ENCODE results near the gene CARD9. TPM values are rescaled to one million over a fixed set of nuclear protein-coding genes. Genes with fewer than 3 reads are reported as not detected.

Gene CARD9
- total RNA-seq, 1 experiment from 2014 or later: 1.2 TPM

GRCh38 chr9:136398286-136398685, 24.8 kb upstream of the CARD9 start:
- H3K9me3 Mint-ChIP-seq (ENCODE audit: low read depth, unreplicated experiment): no peaks in the 10 kb centered on the region
- CTCF ChIA-PET: no interaction called here
- H3K4me3 Mint-ChIP-seq (ENCODE audit: low read depth, unreplicated experiment): no peak overlapping the region
- no peaks in the 10 kb centered on the region for H3K4me1 Mint-ChIP-seq (ENCODE audit: low read depth, unreplicated experiment)
- no peak for TF ChIP-seq CTCF (IDR thresholded peaks at IDR 0.05; ENCODE audit: unreplicated experiment)
- H3K36me3 Mint-ChIP-seq (ENCODE audit: insufficient read depth, unreplicated experiment): peaks cover 36% of the 10 kb centered on the region
- no peak overlapping the region for H3K27ac Mint-ChIP-seq (ENCODE audit: unreplicated experiment)
- H3K27me3 Mint-ChIP-seq (ENCODE audit: unreplicated experiment): no peaks in the 10 kb centered on the region
- BruUV-seq (replicated peaks): no TSS peak
- intact Hi-C loops (cut with micrococcal nuclease; ENCODE audit: unreplicated experiment): no loop called here
- DNase-seq: no peak

- BruUV-seq (replicated peaks): no TSS peak
- no peaks in the 10 kb centered on the region for H3K4me1 Mint-ChIP-seq (ENCODE audit: low read depth, unreplicated experiment)
- H3K36me3 Mint-ChIP-seq (ENCODE audit: insufficient read depth, unreplicated experiment): peaks cover 36% of the 10 kb centered on the region
- H3K9me3 Mint-ChIP-seq (ENCODE audit: low read depth, unreplicated experiment): no peaks in the 10 kb centered on the region
- CTCF ChIA-PET: no interaction called here
- H3K27me3 Mint-ChIP-seq (ENCODE audit: unreplicated experiment): no peaks in the 10 kb centered on the region
- no peak for DNase-seq
- H3K4me3 Mint-ChIP-seq (ENCODE audit: low read depth, unreplicated experiment): no peak overlapping the region
- TF ChIP-seq CTCF (IDR thresholded peaks at IDR 0.05; ENCODE audit: unreplicated experiment): no peak
- intact Hi-C loops (cut with micrococcal nuclease; ENCODE audit: unreplicated experiment): no loop called here
- H3K27ac Mint-ChIP-seq (ENCODE audit: unreplicated experiment): no peak overlapping the region
Observed at GRCh38 chr9:136397643-136398042, 24.2 kb upstream of the CARD9 start.

GRCh38 chr9:136396219-136396515, 22.7 kb upstream of the CARD9 start:
- BruUV-seq (replicated peaks): no TSS peak
- no peak for DNase-seq
- no peaks in the 10 kb centered on the region for H3K27me3 Mint-ChIP-seq (ENCODE audit: unreplicated experiment)
- H3K4me3 Mint-ChIP-seq (ENCODE audit: low read depth, unreplicated experiment): no peak overlapping the region
- intact Hi-C loops (cut with micrococcal nuclease; ENCODE audit: unreplicated experiment): no loop called here
- no peak overlapping the region for H3K27ac Mint-ChIP-seq (ENCODE audit: unreplicated experiment)
- H3K9me3 Mint-ChIP-seq (ENCODE audit: low read depth, unreplicated experiment): no peaks in the 10 kb centered on the region
- CTCF ChIA-PET: interaction anchor here (1.4 kb wide), 1 partner anchor 33 kb away, joined by 3 read pairs; the partner anchor contains the start of gene DNLZ
- H3K36me3 Mint-ChIP-seq (ENCODE audit: insufficient read depth, unreplicated experiment): peaks cover 34% of the 10 kb centered on the region
- no peaks in the 10 kb centered on the region for H3K4me1 Mint-ChIP-seq (ENCODE audit: low read depth, unreplicated experiment)
- TF ChIP-seq CTCF (IDR thresholded peaks at IDR 0.05; ENCODE audit: unreplicated experiment): no peak

- BruUV-seq (replicated peaks): no TSS peak
- CTCF ChIA-PET: interaction anchor here (1.4 kb wide), 1 partner anchor 32 kb away, joined by 3 read pairs; the partner anchor contains the start of gene DNLZ
- Mint-ChIP-seq H3K27ac (ENCODE audit: unreplicated experiment) (no peak overlapping the region), H3K4me1 (ENCODE audit: low read depth, unreplicated experiment) (no peaks in the 10 kb centered on the region), H3K36me3 (ENCODE audit: insufficient read depth, unreplicated experiment) (peaks cover 34% of the 10 kb centered on the region), H3K4me3 (ENCODE audit: low read depth, unreplicated experiment) (no peak overlapping the region), H3K9me3 (ENCODE audit: low read depth, unreplicated experiment) (no peaks in the 10 kb centered on the region), H3K27me3 (ENCODE audit: unreplicated experiment) (no peaks in the 10 kb centered on the region)
- intact Hi-C loops (cut with micrococcal nuclease; ENCODE audit: unreplicated experiment): no loop called here
- no peak for TF ChIP-seq CTCF (IDR thresholded peaks at IDR 0.05; ENCODE audit: unreplicated experiment)
- no peak for DNase-seq
Observed at GRCh38 chr9:136395345-136396218, 22.1 kb upstream of the CARD9 start.
